ENCODE measurements around the gene FAH. TPM values are rescaled to one million over a fixed set of nuclear protein-coding genes. Genes with fewer than 3 reads are reported as not detected.

FAH gene
- polyA plus RNA-seq, 1 experiment, result 53.0 TPM

GRCh38 chr15:80141916-80142598, 10.7 kb upstream of the FAH start:
- no peak overlapping the region for H3K27ac ChIP-seq (ENCODE audit: low read depth, low read length)
- no peaks in the 10 kb centered on the region for H3K27me3 ChIP-seq (ENCODE audit: control insufficient read depth, insufficient read depth, low read length)
- no peak overlapping the region for H3K4me3 ChIP-seq (ENCODE audit: low read depth, low read length)
- ChIA-PET CTCF (no interaction called here), POLR2A (no interaction called here)
- no peak for DNase-seq (ENCODE audit: low read depth, low spot score)
- H3K9me3 ChIP-seq (ENCODE audit: control insufficient read depth, insufficient read depth, low read length), result no peaks in the 10 kb centered on the region
- no peak for TF ChIP-seq CTCF (IDR thresholded peaks at IDR 0.05; ENCODE audit: low read depth, low read length)

- POLR2A ChIA-PET, result no interaction called here
- TF ChIP-seq CTCF (IDR thresholded peaks at IDR 0.05; ENCODE audit: low read depth, low read length), result no peak
- H3K4me3 ChIP-seq (ENCODE audit: low read depth, low read length), result no peak overlapping the region
- CTCF ChIA-PET, result no interaction called here
- no peaks in the 10 kb centered on the region for H3K27me3 ChIP-seq (ENCODE audit: control insufficient read depth, insufficient read depth, low read length)
- no peak for DNase-seq (ENCODE audit: low read depth, low spot score)
- H3K9me3 ChIP-seq (ENCODE audit: control insufficient read depth, insufficient read depth, low read length), result no peaks in the 10 kb centered on the region
- H3K27ac ChIP-seq (ENCODE audit: low read depth, low read length), result no peak overlapping the region
Observed at GRCh38 chr15:80142646-80143045, 10.2 kb upstream of the FAH start.

- ChIA-PET POLR2A (no interaction called here), CTCF (no interaction called here)
- no peaks in the 10 kb centered on the region for H3K27me3 ChIP-seq (ENCODE audit: control insufficient read depth, insufficient read depth, low read length)
- TF ChIP-seq CTCF (IDR thresholded peaks at IDR 0.05; ENCODE audit: low read depth, low read length), result no peak
- no peak overlapping the region for H3K27ac ChIP-seq (ENCODE audit: low read depth, low read length)
- H3K4me3 ChIP-seq (ENCODE audit: low read depth, low read length), result no peak overlapping the region
- DNase-seq (ENCODE audit: low read depth, low spot score), result no peak
- no peaks in the 10 kb centered on the region; the same call in 1 of the 2 replicates for H3K9me3 ChIP-seq (ENCODE audit: control insufficient read depth, insufficient read depth, low read length)
Observed at GRCh38 chr15:80151148-80151547, 1.7 kb upstream of the FAH start.

GRCh38 chr15:80151576-80151975, 1.2 kb upstream of the FAH start:
- TF ChIP-seq CTCF (IDR thresholded peaks at IDR 0.05; ENCODE audit: low read depth, low read length), result no peak
- ChIA-PET POLR2A (interaction anchor here (1.0 to 1.6 kb wide), 2 partner anchors 9 to 91 kb away, joined by 4 to 6 read pairs; no protein-coding TSS in a partner anchor), CTCF (interaction anchor here (1.1 kb wide), 1 partner anchor 8 kb away, joined by 3 read pairs; no protein-coding TSS in a partner anchor)
- Histone ChIP-seq H3K9me3 (ENCODE audit: control insufficient read depth, insufficient read depth, low read length) (no peaks in the 10 kb centered on the region; the same call in 1 of the 2 replicates), H3K27ac (ENCODE audit: low read depth, low read length) (no peak overlapping the region), H3K4me3 (ENCODE audit: low read depth, low read length) (no peak overlapping the region), H3K27me3 (ENCODE audit: control insufficient read depth, insufficient read depth, low read length) (no peaks in the 10 kb centered on the region)
- DNase-seq (ENCODE audit: low read depth, low spot score), result no peak

GRCh38 chr15:80152180-80152895, 461 bp upstream of the FAH start:
- no peak for TF ChIP-seq CTCF (IDR thresholded peaks at IDR 0.05; ENCODE audit: low read depth, low read length)
- Histone ChIP-seq H3K27ac (ENCODE audit: low read depth, low read length) (peak overlapping the region; percentile 77), H3K4me3 (ENCODE audit: low read depth, low read length) (peak overlapping the region; percentile 90), H3K27me3 (ENCODE audit: control insufficient read depth, insufficient read depth, low read length) (no peaks in the 10 kb centered on the region), H3K9me3 (ENCODE audit: control insufficient read depth, insufficient read depth, low read length) (no peaks in the 10 kb centered on the region; the same call in 1 of the 2 replicates)
- DNase-seq (ENCODE audit: low read depth, low spot score), result peak; percentile 88
- POLR2A ChIA-PET, result interaction anchor here (1.0 to 1.6 kb wide), 2 partner anchors 8 to 92 kb away, joined by 4 to 6 read pairs; no protein-coding TSS in a partner anchor
- CTCF ChIA-PET, result interaction anchor here (1.1 kb wide), 1 partner anchor 9 kb away, joined by 3 read pairs; no protein-coding TSS in a partner anchor

All from AG04450 (cell line).